GM23338 (cell line): Measurements from ENCODE around the gene C1orf116.

Experiments used
- CREB1 ChIP-seq: fragments of 250-450 bp; sonication (Bioruptor Pico); IDR thresholded peaks from 2 replicates; pipeline ENCODE4 v1.5.0; 2020; ENCODE audit warnings: low read depth, mild to moderate bottlenecking, moderate library complexity
- EZH2 ChIP-seq: fragments of 200-600 bp; sonication (generic); IDR thresholded peaks from one replicate; pipeline ENCODE4 v1.8.0; 2017; ENCODE audit warnings: antibody characterized with exemption, mild to moderate bottlenecking, low read depth; ENCODE audit not compliant: unreplicated experiment
- EZH2phosphoT487 ChIP-seq: fragments of 200-600 bp; sonication (generic); IDR thresholded peaks from one replicate; pipeline ENCODE4 v1.8.1; 2018; ENCODE audit warnings: antibody characterized with exemption; ENCODE audit not compliant: unreplicated experiment
- POLR2AphosphoS5 ChIP-seq: IDR thresholded peaks from 2 replicates; pipeline ENCODE4 v1.6.1; 2016; ENCODE audit warnings: antibody characterized with exemption, low read depth
- ZNF331 ChIP-seq: fragments of 250-450 bp; sonication (Bioruptor Pico); IDR thresholded peaks from 2 replicates; pipeline ENCODE4 v1.5.0; 2020; ENCODE audit warnings: low read depth, mild to moderate bottlenecking, moderate library complexity
- TF ChIP-seq, protein P1 (sequence below), 2 experiments: fragments of 200-600 bp in 1 of 2; sonication (generic) in 1 of 2; conservative IDR thresholded peaks; 2 replicates each; pipeline versions ENCODE4 v1.5.1 to v1.6.1; 2016 to 2017; ENCODE audit warnings: antibody characterized with exemption in 2 of 2, low read depth in 2 of 2, mild to moderate bottlenecking in 2 of 2, moderate library complexity in 1 of 2
- TF ChIP-seq, protein P2 (sequence below): IDR thresholded peaks from 2 replicates; pipeline ENCODE4 v1.6.1; 2016; ENCODE audit warnings: antibody characterized with exemption

DNA sequence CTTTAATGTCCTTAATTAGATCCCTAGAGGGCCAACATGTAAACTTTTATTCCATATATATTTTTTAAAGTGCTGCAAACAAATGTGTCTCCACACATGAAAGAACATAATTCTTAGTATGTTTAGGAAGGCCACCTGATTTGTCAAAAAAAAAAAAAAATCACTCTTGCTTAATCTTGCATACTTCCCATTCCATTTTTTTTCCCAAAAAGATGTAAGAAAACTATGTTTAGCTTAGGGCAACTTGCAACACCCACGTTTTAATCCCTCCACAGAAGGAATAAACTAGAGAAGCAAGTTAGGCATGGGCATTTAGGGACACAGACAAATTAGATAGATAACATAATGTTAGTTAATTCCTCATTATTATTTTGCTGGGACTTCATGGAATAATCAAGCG is 12.9 kb upstream of the C1orf116 start:
- TF ChIP-seq, protein P1, sequence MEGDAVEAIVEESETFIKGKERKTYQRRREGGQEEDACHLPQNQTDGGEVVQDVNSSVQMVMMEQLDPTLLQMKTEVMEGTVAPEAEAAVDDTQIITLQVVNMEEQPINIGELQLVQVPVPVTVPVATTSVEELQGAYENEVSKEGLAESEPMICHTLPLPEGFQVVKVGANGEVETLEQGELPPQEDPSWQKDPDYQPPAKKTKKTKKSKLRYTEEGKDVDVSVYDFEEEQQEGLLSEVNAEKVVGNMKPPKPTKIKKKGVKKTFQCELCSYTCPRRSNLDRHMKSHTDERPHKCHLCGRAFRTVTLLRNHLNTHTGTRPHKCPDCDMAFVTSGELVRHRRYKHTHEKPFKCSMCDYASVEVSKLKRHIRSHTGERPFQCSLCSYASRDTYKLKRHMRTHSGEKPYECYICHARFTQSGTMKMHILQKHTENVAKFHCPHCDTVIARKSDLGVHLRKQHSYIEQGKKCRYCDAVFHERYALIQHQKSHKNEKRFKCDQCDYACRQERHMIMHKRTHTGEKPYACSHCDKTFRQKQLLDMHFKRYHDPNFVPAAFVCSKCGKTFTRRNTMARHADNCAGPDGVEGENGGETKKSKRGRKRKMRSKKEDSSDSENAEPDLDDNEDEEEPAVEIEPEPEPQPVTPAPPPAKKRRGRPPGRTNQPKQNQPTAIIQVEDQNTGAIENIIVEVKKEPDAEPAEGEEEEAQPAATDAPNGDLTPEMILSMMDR (conservative IDR thresholded peaks at IDR 0.05; ENCODE audit: low read depth in 2 of 2) = no peak
- TF ChIP-seq EZH2 (no peak), EZH2phosphoT487 (no peak), ZNF331 (no peak), CREB1 (no peak), POLR2AphosphoS5 (no peak)
- TF ChIP-seq, protein P2, sequence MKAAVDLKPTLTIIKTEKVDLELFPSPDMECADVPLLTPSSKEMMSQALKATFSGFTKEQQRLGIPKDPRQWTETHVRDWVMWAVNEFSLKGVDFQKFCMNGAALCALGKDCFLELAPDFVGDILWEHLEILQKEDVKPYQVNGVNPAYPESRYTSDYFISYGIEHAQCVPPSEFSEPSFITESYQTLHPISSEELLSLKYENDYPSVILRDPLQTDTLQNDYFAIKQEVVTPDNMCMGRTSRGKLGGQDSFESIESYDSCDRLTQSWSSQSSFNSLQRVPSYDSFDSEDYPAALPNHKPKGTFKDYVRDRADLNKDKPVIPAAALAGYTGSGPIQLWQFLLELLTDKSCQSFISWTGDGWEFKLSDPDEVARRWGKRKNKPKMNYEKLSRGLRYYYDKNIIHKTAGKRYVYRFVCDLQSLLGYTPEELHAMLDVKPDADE = no peak
